HG03432 (cell line): ENCODE results near the gene RABGAP1L.
"Not testable (repeated sequence)": the region's sequence is repeated elsewhere in the genome, so short reads cannot be mapped to it uniquely, and the experiment has no call there.

Experiments used
- ATAC-seq: cut with Tn5 transposase; IDR thresholded peaks from one replicate; pipeline ENCODE4 v1.9.1; 2021; ENCODE audit warnings: mild to moderate bottlenecking, moderate library complexity; ENCODE audit not compliant: unreplicated experiment

Gene RABGAP1L

GRCh38 chr1:174232761-174233160 lies 73.4 kb downstream of the RABGAP1L start:
- ATAC-seq: no peak

GRCh38 chr1:174238845-174239501 lies 79.7 kb downstream of the RABGAP1L start:
- not testable (repeated sequence) for ATAC-seq

GRCh38 chr1:174239541-174239940 lies 80.2 kb downstream of the RABGAP1L start:
- no peak for ATAC-seq

- ATAC-seq: no peak
These were observed 83.5 kb downstream of the RABGAP1L start for GRCh38 chr1:174242856-174243255.

- no peak for ATAC-seq
These were observed 84.2 kb downstream of the RABGAP1L start for GRCh38 chr1:174243451-174244000.

GRCh38 chr1:174244017-174244416 lies 84.7 kb downstream of the RABGAP1L start:
- ATAC-seq: no peak

- no peak for ATAC-seq
These were observed 88.2 kb downstream of the RABGAP1L start for GRCh38 chr1:174247472-174247871.

GRCh38 chr1:174248041-174248440 lies 88.7 kb downstream of the RABGAP1L start:
- ATAC-seq: no peak

- ATAC-seq: not testable (repeated sequence)
These were observed 97.1 kb downstream of the RABGAP1L start for GRCh38 chr1:174256386-174256785.

- no peak for ATAC-seq
These were observed 98.8 kb downstream of the RABGAP1L start for GRCh38 chr1:174258148-174258550.

GRCh38 chr1:174262349-174263241 lies 103.3 kb downstream of the RABGAP1L start:
- peak; percentile 69 for ATAC-seq

GRCh38 chr1:174265282-174265681 lies 106.0 kb downstream of the RABGAP1L start:
- ATAC-seq: no peak

GRCh38 chr1:174266476-174266875 lies 107.2 kb downstream of the RABGAP1L start:
- ATAC-seq: no peak

GRCh38 chr1:174266991-174267612 lies 107.8 kb downstream of the RABGAP1L start:
- no peak for ATAC-seq

- ATAC-seq: no peak
These were observed 110.8 kb downstream of the RABGAP1L start for GRCh38 chr1:174269989-174270651.

GRCh38 chr1:174273190-174273589 lies 113.9 kb downstream of the RABGAP1L start:
- ATAC-seq: no peak

- ATAC-seq: no peak
These were observed 114.5 kb downstream of the RABGAP1L start for GRCh38 chr1:174273776-174274175.

- no peak for ATAC-seq
These were observed 115.1 kb downstream of the RABGAP1L start for GRCh38 chr1:174274452-174274851.

- ATAC-seq: no peak
These were observed 115.6 kb downstream of the RABGAP1L start for GRCh38 chr1:174274884-174275283.

- peak; percentile 63 for ATAC-seq
These were observed 116.8 kb downstream of the RABGAP1L start for GRCh38 chr1:174276087-174276486.

- ATAC-seq: no peak
These were observed 124.7 kb downstream of the RABGAP1L start for GRCh38 chr1:174284052-174284451.
